GM12892 (cell line): ENCODE data around the gene BTBD6.

Experiments used
- POLR2A ChIP-seq: IDR thresholded peaks from 2 replicates; pipeline ENCODE4 v1.6.1; 2011; ENCODE audit warnings: low read depth, low read length, control low read depth
- POLR2AphosphoS5 ChIP-seq: IDR thresholded peaks from 2 replicates; pipeline ENCODE4 v1.6.1; 2011; ENCODE audit warnings: low read depth, low read length, control low read depth

- TF ChIP-seq POLR2AphosphoS5 (no peak), POLR2A (no peak)
These were observed 28.6 kb upstream of the BTBD6 start for GRCh38 chr14:105219753-105220152.
